NCI-H82 (cell line): Measurements from ENCODE around the gene CTAG2.
"Not testable (repeated sequence)": the region's sequence is repeated elsewhere in the genome, so short reads cannot be mapped to it uniquely, and the experiment has no call there.

Source experiments
- DNase-seq: peaks from one replicate; lab custom pipeline; 2025; lab: John Stamatoyannopoulos, UW

The CTAG2 gene

GRCh38 chrX:154648931-154649330 is 4.4 kb downstream of the CTAG2 start:
- DNase-seq, result no peak

GRCh38 chrX:154645745-154646378 is 7.5 kb downstream of the CTAG2 start:
- DNase-seq, result not testable (repeated sequence)

- not testable (repeated sequence) for DNase-seq
These were observed 9.7 kb downstream of the CTAG2 start for GRCh38 chrX:154643708-154644107.

GRCh38 chrX:154641740-154642139 is 11.6 kb downstream of the CTAG2 start:
- not testable (repeated sequence) for DNase-seq

GRCh38 chrX:154633661-154634060 is 19.7 kb downstream of the CTAG2 start:
- not testable (repeated sequence) for DNase-seq

GRCh38 chrX:154630949-154631348 is 22.4 kb downstream of the CTAG2 start:
- not testable (repeated sequence) for DNase-seq

GRCh38 chrX:154628960-154629359 is 24.4 kb downstream of the CTAG2 start:
- DNase-seq, result not testable (repeated sequence)

- not testable (repeated sequence) for DNase-seq
These were observed 32.5 kb downstream of the CTAG2 start for GRCh38 chrX:154620767-154621414.

GRCh38 chrX:154619182-154619581 is 34.2 kb downstream of the CTAG2 start, which contains the start of gene CTAG1B:
CTAG1B (minus strand) TSS chrX:154619282; CDS start chrX:154619218, 64 bp downstream.
- DNase-seq, result not testable (repeated sequence)

- DNase-seq, result not testable (repeated sequence)
These were observed 39.8 kb downstream of the CTAG2 start for GRCh38 chrX:154613586-154613985.

GRCh38 chrX:154611146-154611545 is 42.2 kb downstream of the CTAG2 start:
- not testable (repeated sequence) for DNase-seq

GRCh38 chrX:154608823-154609222 is 44.6 kb downstream of the CTAG2 start:
- DNase-seq, result not testable (repeated sequence)

- not testable (repeated sequence) for DNase-seq
These were observed 45.4 kb downstream of the CTAG2 start for GRCh38 chrX:154607976-154608375.

GRCh38 chrX:154607370-154607769 is 46.0 kb downstream of the CTAG2 start:
- DNase-seq, result no peak

- DNase-seq, result no peak
These were observed 47.8 kb downstream of the CTAG2 start for GRCh38 chrX:154605566-154605965.

- DNase-seq, result no peak
These were observed 49.6 kb downstream of the CTAG2 start for GRCh38 chrX:154603438-154604430.

GRCh38 chrX:154602766-154603437 is 50.5 kb downstream of the CTAG2 start:
- no peak for DNase-seq

GRCh38 chrX:154602226-154602625 is 51.2 kb downstream of the CTAG2 start:
- DNase-seq, result no peak
